Measurements from ENCODE around the gene NTN3.

GRCh38 chr16:2473446-2473926, 2.4 kb downstream of the NTN3 start:
- TF ChIP-seq, protein P1, sequence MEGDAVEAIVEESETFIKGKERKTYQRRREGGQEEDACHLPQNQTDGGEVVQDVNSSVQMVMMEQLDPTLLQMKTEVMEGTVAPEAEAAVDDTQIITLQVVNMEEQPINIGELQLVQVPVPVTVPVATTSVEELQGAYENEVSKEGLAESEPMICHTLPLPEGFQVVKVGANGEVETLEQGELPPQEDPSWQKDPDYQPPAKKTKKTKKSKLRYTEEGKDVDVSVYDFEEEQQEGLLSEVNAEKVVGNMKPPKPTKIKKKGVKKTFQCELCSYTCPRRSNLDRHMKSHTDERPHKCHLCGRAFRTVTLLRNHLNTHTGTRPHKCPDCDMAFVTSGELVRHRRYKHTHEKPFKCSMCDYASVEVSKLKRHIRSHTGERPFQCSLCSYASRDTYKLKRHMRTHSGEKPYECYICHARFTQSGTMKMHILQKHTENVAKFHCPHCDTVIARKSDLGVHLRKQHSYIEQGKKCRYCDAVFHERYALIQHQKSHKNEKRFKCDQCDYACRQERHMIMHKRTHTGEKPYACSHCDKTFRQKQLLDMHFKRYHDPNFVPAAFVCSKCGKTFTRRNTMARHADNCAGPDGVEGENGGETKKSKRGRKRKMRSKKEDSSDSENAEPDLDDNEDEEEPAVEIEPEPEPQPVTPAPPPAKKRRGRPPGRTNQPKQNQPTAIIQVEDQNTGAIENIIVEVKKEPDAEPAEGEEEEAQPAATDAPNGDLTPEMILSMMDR (conservative IDR thresholded peaks at IDR 0.05): no peak
- TF ChIP-seq ZFX (IDR thresholded peaks at IDR 0.05): no peak

Data from C4-2B (cell line).